Loucy (cell line): ENCODE data around the gene ZBTB34.
A peak's percentile ranks its signal among the peaks of the same experiment; 100 is the strongest.

Source experiments
- CTCF ChIP-seq: fragments of 200-600 bp; sonication (generic); conservative IDR thresholded peaks from 2 replicates; pipeline ENCODE4 v1.5.1; 2014; ENCODE audit warnings: mild to moderate bottlenecking, antibody characterized with exemption, low read length
- EZH2phosphoT487 ChIP-seq: fragments of 200-600 bp; IDR thresholded peaks from 2 replicates; pipeline ENCODE4 v1.6.1; 2018; ENCODE audit warnings: antibody characterized with exemption, mild to moderate bottlenecking, moderate library complexity, borderline replicate concordance

- peak; percentile 93 for TF ChIP-seq CTCF
- TF ChIP-seq EZH2phosphoT487 = no peak
Observed at GRCh38 chr9:126860077-126860756, at the start of gene ZBTB34.
